Measurements from ENCODE around the gene CDH11. TPM values are rescaled to one million over a fixed set of nuclear protein-coding genes. Genes with fewer than 3 reads are reported as not detected.

The CDH11 gene
- total RNA-seq, 1 donor from 2014 or later: not detected

DNA sequence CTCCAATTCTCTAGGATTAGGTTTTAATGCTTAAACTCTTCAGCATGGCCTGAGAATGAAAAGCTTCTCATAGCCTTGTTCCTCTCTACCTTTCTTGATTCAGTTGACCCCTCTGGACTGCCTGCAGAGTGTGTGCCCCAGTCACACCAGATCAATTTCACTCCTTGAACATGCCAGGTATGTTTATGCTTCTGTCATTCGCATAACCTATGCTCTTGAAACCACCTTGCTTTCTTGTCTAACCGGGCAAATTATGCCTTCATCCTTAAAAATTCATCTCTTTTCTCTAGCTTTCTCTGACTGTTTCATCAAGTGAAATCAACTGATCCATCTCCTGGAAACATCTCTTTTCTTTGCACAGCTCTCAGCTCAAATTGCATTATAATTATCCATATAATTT lies 42.3 kb downstream of the CDH11 start:
- H3K9me3 Mint-ChIP-seq: peaks cover 13% of the 10 kb centered on the region
- intact Hi-C loops (cut with micrococcal nuclease): no loop called here
- H3K36me3 Mint-ChIP-seq (ENCODE audit: low read depth): no peaks in the 10 kb centered on the region
- no peaks in the 10 kb centered on the region for H3K27me3 Mint-ChIP-seq (ENCODE audit: low read depth)
- H3K4me3 Mint-ChIP-seq (ENCODE audit: low read depth): no peak overlapping the region
- DNase-seq (ENCODE audit: low spot score): no peak
- no peaks in the 10 kb centered on the region for H3K4me1 Mint-ChIP-seq (ENCODE audit: low read depth)
- H3K27ac Mint-ChIP-seq: no peak overlapping the region

GRCh38 chr16:65077181-65077580 lies 44.7 kb downstream of the CDH11 start:
- intact Hi-C loops (cut with micrococcal nuclease): no loop called here
- no peak overlapping the region for H3K27ac Mint-ChIP-seq
- no peak overlapping the region for H3K4me3 Mint-ChIP-seq (ENCODE audit: low read depth)
- H3K36me3 Mint-ChIP-seq (ENCODE audit: low read depth): no peaks in the 10 kb centered on the region
- H3K27me3 Mint-ChIP-seq (ENCODE audit: low read depth): no peaks in the 10 kb centered on the region
- peaks cover 16% of the 10 kb centered on the region for H3K9me3 Mint-ChIP-seq
- no peaks in the 10 kb centered on the region for H3K4me1 Mint-ChIP-seq (ENCODE audit: low read depth)
- DNase-seq (ENCODE audit: low spot score): no peak

GRCh38 chr16:65075877-65076276 lies 46.0 kb downstream of the CDH11 start:
- Mint-ChIP-seq H3K4me1 (ENCODE audit: low read depth) (no peaks in the 10 kb centered on the region), H3K36me3 (ENCODE audit: low read depth) (no peaks in the 10 kb centered on the region), H3K27ac (no peak overlapping the region), H3K4me3 (ENCODE audit: low read depth) (no peak overlapping the region), H3K9me3 (peaks cover 18% of the 10 kb centered on the region), H3K27me3 (ENCODE audit: low read depth) (no peaks in the 10 kb centered on the region)
- no peak for DNase-seq (ENCODE audit: low spot score)
- intact Hi-C loops (cut with micrococcal nuclease): no loop called here

DNA sequence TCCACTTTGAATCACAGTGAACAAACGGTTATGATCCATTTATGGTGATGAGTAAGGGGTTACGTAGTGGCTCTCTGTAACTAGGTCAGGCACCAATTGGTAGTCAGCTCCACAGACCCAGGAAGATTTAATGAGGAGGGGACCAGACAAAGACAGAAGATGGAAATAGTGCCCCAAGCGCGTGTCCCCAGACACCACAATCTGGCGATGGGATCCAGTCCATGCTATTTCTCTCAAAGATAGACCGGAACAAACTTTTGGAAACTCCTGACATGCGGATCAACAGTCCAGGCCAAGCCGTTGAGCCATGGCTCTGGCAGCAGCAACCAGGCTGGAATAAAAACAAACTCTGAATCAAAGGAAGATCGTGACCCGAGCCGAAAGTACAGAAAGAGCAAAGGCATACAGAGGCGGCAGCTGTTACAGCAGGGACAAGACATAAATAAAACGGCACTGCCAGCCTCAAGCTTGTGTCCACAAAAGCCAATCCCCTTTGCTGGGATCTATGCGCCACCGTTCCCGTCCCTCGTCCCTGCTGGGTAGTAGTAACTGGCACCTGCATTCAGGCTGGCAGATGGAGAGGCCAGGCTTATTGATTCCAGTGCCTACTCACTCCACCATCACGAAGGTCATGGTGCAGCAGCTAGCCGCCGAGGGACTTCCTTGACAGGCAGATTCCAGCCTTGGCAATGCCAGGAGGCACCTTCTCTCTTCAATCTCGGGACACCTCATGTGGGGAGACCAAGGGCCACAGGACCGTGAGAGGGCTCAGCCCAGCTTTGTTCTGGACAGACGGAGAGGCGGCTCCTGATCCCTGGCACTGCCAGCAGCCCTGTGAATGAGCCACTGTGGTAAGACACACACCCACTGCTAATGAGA lies 50.2 kb downstream of the CDH11 start:
- Mint-ChIP-seq H3K27ac (no peak overlapping the region), H3K4me1 (ENCODE audit: low read depth) (no peaks in the 10 kb centered on the region), H3K4me3 (ENCODE audit: low read depth) (no peak overlapping the region), H3K9me3 (peaks cover 17% of the 10 kb centered on the region), H3K27me3 (ENCODE audit: low read depth) (no peaks in the 10 kb centered on the region), H3K36me3 (ENCODE audit: low read depth) (no peaks in the 10 kb centered on the region)
- DNase-seq (ENCODE audit: low spot score): no peak
- intact Hi-C loops (cut with micrococcal nuclease): no loop called here

DNA sequence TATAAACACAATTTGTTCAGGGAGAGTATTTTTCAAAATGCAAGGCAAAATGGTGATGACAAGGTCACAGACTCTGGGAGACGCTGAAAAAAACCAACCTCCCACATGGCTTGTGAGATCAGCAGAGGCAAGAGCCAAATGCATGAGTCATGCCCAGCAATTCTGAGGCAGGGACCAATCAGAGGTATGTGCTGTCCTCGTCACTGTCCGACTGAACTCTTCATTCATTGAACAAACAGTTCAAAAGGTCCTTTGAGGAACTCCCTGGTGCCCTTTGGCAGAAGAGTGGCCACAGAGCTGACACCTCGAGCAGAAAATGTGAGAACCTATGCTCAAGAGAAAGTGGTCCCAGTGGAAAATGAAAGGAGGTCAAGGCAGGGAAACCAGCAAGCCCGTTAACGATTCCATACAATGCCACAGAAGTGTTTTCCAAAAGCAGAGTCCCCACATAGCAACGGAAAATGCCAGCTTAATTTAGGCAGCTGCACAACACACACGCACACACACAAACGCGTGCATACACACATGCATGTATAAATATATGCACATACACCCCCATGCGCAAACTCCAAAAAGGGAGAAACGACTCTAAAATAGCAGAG lies 50.9 kb downstream of the CDH11 start:
- Mint-ChIP-seq H3K36me3 (ENCODE audit: low read depth) (no peaks in the 10 kb centered on the region), H3K27ac (no peak overlapping the region), H3K27me3 (ENCODE audit: low read depth) (no peaks in the 10 kb centered on the region), H3K4me1 (ENCODE audit: low read depth) (no peaks in the 10 kb centered on the region), H3K4me3 (ENCODE audit: low read depth) (no peak overlapping the region), H3K9me3 (peaks cover 13% of the 10 kb centered on the region)
- intact Hi-C loops (cut with micrococcal nuclease): no loop called here
- no peak for DNase-seq (ENCODE audit: low spot score)

- Mint-ChIP-seq H3K9me3 (peaks cover 13% of the 10 kb centered on the region), H3K36me3 (ENCODE audit: low read depth) (no peaks in the 10 kb centered on the region), H3K4me1 (ENCODE audit: low read depth) (no peaks in the 10 kb centered on the region), H3K27ac (no peak overlapping the region), H3K27me3 (ENCODE audit: low read depth) (no peaks in the 10 kb centered on the region), H3K4me3 (ENCODE audit: low read depth) (no peak overlapping the region)
- no peak for DNase-seq (ENCODE audit: low spot score)
- intact Hi-C loops (cut with micrococcal nuclease): no loop called here
These were observed 52.1 kb downstream of the CDH11 start for GRCh38 chr16:65069766-65070165.

DNA sequence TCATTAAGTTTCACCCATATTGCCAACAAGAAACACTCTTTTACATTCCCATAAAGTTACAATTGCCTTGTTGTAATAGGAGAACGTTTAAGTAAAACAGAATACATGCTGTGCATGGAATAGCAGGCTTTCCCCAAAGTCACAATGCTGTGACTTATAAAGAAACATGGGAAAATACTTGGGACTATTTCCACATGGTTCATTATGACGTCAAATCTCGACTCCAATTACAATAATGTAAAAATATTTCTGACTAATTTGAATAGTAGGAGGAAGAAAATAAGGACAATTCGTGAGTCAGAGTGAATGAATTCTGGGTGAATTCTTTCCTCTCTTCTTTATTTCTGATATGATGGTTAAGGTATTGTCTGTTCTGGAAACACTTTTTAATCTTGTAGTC lies 52.8 kb downstream of the CDH11 start:
- no peaks in the 10 kb centered on the region for H3K36me3 Mint-ChIP-seq (ENCODE audit: low read depth)
- H3K27me3 Mint-ChIP-seq (ENCODE audit: low read depth): no peaks in the 10 kb centered on the region
- H3K4me3 Mint-ChIP-seq (ENCODE audit: low read depth): no peak overlapping the region
- intact Hi-C loops (cut with micrococcal nuclease): no loop called here
- no peaks in the 10 kb centered on the region for H3K4me1 Mint-ChIP-seq (ENCODE audit: low read depth)
- peaks cover 10% of the 10 kb centered on the region for H3K9me3 Mint-ChIP-seq
- DNase-seq (ENCODE audit: low spot score): no peak
- H3K27ac Mint-ChIP-seq: no peak overlapping the region

GRCh38 chr16:65068151-65068740 lies 53.6 kb downstream of the CDH11 start:
- Mint-ChIP-seq H3K36me3 (ENCODE audit: low read depth) (no peaks in the 10 kb centered on the region), H3K4me3 (ENCODE audit: low read depth) (no peak overlapping the region), H3K9me3 (peaks cover 10% of the 10 kb centered on the region), H3K4me1 (ENCODE audit: low read depth) (no peaks in the 10 kb centered on the region), H3K27me3 (ENCODE audit: low read depth) (no peaks in the 10 kb centered on the region), H3K27ac (no peak overlapping the region)
- intact Hi-C loops (cut with micrococcal nuclease): no loop called here
- no peak for DNase-seq (ENCODE audit: low spot score)

DNA sequence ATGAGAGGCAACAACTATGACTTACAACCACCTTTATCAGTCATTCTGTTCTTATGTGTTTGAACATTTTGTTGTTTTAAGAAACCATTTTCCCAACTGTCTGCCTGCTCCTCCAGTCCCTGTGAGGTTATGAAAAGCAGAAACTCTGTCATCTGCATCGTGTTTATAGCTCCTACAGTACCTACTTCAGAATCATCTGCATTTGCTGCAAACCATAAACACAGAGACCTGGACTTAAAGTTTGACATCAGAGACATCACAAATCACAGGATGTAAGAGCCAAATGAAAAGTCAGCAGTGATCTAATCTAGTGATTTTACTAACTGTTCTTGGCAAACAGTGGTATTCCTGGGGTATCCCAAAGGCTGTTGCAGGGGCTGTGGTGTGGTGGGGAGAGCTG lies 55.2 kb downstream of the CDH11 start:
- H3K27ac Mint-ChIP-seq: no peak overlapping the region
- H3K27me3 Mint-ChIP-seq (ENCODE audit: low read depth): no peaks in the 10 kb centered on the region
- no peak for DNase-seq (ENCODE audit: low spot score)
- H3K36me3 Mint-ChIP-seq (ENCODE audit: low read depth): no peaks in the 10 kb centered on the region
- peaks cover 9% of the 10 kb centered on the region for H3K9me3 Mint-ChIP-seq
- no peaks in the 10 kb centered on the region for H3K4me1 Mint-ChIP-seq (ENCODE audit: low read depth)
- no peak overlapping the region for H3K4me3 Mint-ChIP-seq (ENCODE audit: low read depth)
- intact Hi-C loops (cut with micrococcal nuclease): no loop called here

- H3K27ac Mint-ChIP-seq: no peak overlapping the region
- peaks cover 8% of the 10 kb centered on the region for H3K9me3 Mint-ChIP-seq
- H3K4me1 Mint-ChIP-seq (ENCODE audit: low read depth): no peaks in the 10 kb centered on the region
- no peaks in the 10 kb centered on the region for H3K36me3 Mint-ChIP-seq (ENCODE audit: low read depth)
- no peak overlapping the region for H3K4me3 Mint-ChIP-seq (ENCODE audit: low read depth)
- H3K27me3 Mint-ChIP-seq (ENCODE audit: low read depth): no peaks in the 10 kb centered on the region
- intact Hi-C loops (cut with micrococcal nuclease): no loop called here
- DNase-seq (ENCODE audit: low spot score): no peak
These were observed 56.8 kb downstream of the CDH11 start for GRCh38 chr16:65065031-65065430.

DNA sequence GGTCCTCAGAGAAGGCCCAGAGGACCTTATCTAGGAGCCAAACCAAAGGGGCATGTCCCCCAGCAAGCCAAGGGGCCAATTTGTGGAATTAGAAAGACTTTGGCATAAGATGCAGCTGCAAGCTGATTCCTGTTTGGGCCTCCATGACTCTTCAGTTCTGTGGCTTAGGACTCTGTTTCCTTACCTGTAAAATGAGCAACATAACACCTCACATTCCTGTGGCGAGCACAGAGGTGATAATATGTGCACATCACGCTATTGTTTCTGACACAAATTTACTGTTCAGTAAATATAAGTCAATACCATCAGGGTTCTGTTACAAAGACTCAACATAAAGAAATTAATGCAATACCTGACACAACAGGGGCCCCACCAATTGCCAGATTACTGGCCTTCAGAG lies 57.7 kb downstream of the CDH11 start:
- H3K4me3 Mint-ChIP-seq (ENCODE audit: low read depth): no peak overlapping the region
- intact Hi-C loops (cut with micrococcal nuclease): no loop called here

DNA sequence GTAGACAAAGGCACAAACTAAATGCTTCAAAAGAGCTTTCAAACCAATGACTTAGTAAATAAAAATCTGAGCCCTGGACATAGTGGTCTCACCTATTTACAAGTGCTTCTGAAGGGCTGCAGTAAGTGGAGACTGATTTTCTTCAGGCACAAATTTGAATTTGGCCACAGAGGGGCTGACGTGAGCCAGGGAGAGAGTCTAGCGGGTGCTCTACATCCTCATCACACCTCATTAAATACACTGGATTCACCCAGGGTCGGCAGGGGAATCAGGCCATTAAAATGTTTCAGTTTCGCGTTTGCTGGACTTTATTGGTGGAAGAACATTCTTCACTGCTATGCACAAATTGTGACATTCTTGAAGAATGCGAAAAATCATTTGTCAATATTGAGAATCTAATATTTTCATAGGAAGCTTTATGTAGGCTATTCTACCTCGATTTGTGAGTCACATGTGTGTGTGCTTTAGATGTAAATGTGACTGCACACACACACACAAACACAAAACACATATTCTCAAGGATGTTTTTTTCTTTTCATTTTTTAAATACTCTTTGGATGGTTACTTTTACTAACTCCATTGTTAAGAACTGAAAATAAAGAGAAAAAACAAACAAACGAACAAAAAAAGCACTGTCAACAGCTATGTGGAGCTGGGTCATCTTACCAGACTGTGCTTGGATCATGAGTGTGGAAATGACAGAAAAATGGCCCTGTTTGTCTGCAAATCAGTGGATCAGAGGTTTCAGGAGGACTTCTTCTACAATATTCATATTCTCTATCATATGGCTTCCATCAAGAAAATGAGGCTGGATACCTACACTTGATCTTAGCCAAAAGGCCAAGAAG lies 58.9 kb downstream of the CDH11 start:
- peaks cover 10% of the 10 kb centered on the region for H3K9me3 Mint-ChIP-seq
- H3K4me3 Mint-ChIP-seq (ENCODE audit: low read depth): no peak overlapping the region
- no peak for DNase-seq (ENCODE audit: low spot score)
- no peak overlapping the region for H3K27ac Mint-ChIP-seq
- H3K36me3 Mint-ChIP-seq (ENCODE audit: low read depth): no peaks in the 10 kb centered on the region
- intact Hi-C loops (cut with micrococcal nuclease): no loop called here
- H3K4me1 Mint-ChIP-seq (ENCODE audit: low read depth): no peaks in the 10 kb centered on the region
- H3K27me3 Mint-ChIP-seq (ENCODE audit: low read depth): no peaks in the 10 kb centered on the region

More for the DNA sequence above, 57.7 kb downstream of the CDH11 start:
- Mint-ChIP-seq H3K27ac (no peak overlapping the region), H3K36me3 (ENCODE audit: low read depth) (no peaks in the 10 kb centered on the region), H3K27me3 (ENCODE audit: low read depth) (no peaks in the 10 kb centered on the region), H3K4me1 (ENCODE audit: low read depth) (no peaks in the 10 kb centered on the region), H3K9me3 (peaks cover 10% of the 10 kb centered on the region)
- DNase-seq (ENCODE audit: low spot score): no peak
